CD4-positive, alpha-beta T cell treated with Interleukin-6 for 4 hours (primary cell): Measurements from ENCODE around the gene SRP68.
A peak's percentile ranks its signal among the peaks of the same experiment; 100 is the strongest.
"Not testable (repeated sequence)": the region's sequence is repeated elsewhere in the genome, so short reads cannot be mapped to it uniquely, and the experiment has no call there.

ENCODE experiments used
- DNase-seq: peaks from one replicate; pipeline ENCODE4 v3.0.0-alpha.2; 2020; ENCODE audit warnings: mixed read lengths

The SRP68 gene

GRCh38 chr17:76076765-76077583 is 4.7 kb upstream of the SRP68 start:
- DNase-seq, result peak; percentile 55

- no peak for DNase-seq
Observed at GRCh38 chr17:76076146-76076764, 3.9 kb upstream of the SRP68 start.

GRCh38 chr17:76075364-76076145 is 3.2 kb upstream of the SRP68 start:
- DNase-seq, result peak; percentile 31

DNA sequence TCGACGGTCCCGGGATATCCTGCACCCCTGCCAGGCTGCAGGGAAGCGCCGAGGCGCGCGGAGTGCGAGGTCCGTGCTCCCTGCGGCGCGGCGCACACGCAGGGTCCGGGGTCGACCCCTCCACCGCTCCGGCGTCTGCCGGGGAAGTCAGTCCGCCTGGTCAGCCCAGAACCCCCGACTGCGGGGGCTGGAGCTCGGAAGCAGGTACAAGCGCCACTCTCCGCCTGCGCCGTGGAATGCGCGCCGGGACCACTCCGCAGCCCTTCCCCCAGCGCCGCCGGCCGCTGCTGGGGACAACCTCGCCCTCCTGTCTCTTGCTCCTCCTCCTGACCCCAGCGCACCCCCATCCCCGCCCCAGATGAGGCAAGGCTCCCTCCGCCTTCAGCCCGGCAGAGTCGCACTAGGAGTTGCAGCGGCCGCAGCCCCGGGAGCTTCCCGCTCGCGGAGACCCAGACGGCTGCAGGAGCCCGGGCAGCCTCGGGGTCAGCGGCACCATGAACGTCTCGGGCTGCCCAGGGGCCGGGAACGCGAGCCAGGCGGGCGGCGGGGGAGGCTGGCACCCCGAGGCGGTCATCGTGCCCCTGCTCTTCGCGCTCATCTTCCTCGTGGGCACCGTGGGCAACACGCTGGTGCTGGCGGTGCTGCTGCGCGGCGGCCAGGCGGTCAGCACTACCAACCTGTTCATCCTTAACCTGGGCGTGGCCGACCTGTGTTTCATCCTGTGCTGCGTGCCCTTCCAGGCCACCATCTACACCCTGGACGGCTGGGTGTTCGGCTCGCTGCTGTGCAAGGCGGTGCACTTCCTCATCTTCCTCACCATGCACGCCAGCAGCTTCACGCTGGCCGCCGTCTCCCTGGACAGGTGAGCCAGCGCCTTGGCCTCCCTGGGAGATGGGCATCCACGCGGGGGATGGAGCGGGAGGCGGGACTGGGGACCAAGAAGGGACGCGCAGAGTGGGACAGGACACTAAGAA is 2.4 kb upstream of the SRP68 start, which contains the start of gene GALR2:
Gene GALR2 (plus strand): TSS at position 392 of the 974 bp plus-strand sequence. CDS start 103 bp downstream, at position 495.
- no peak for DNase-seq

- DNase-seq, result no peak
Observed at GRCh38 chr17:76071531-76072147, 678 bp downstream of the SRP68 start.

- no peak for DNase-seq
Observed at GRCh38 chr17:76065775-76066174, 6.5 kb downstream of the SRP68 start.

GRCh38 chr17:76063875-76064546 is 8.3 kb downstream of the SRP68 start:
- DNase-seq, result peak; percentile 55

DNA sequence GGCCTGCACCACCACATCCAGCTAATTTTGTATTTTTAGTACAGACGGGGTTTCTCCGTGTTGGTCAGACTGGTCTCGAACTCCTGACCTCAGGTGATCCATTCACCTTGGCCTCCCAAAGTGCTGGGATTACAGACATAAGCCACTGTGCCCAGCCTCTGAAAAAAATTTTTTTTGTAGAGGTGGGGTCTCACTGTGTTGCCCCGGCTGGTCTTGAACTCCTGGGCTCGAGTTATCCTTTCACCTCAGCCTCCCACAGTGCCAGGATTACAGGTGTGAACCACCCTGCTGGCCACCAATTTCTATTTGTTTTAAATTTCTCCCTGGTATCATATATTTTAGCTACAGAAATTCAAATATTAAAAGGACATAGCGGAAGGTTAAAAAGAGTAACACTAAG is 14.1 kb downstream of the SRP68 start:
- not testable (repeated sequence) for DNase-seq

- DNase-seq, result no peak
Observed at GRCh38 chr17:76056882-76057281, 15.4 kb downstream of the SRP68 start.

DNA sequence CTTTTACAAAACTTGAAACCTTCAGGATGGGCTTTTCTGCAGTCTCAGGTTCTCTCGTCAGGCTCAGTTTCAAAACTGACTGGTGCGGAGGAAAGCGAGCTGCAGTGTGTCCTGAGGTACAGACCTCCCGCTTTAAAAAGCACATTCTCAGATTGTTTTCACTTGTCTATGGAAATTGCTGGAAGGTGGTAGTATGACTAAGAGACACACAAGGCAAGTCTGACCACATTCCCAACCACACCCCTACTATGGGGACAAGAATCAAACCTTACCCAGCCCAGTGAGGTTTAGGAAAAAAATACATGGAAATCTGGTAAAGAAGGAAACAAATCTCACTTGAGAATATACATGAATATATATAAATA is 18.2 kb downstream of the SRP68 start:
- DNase-seq, result no peak

DNA sequence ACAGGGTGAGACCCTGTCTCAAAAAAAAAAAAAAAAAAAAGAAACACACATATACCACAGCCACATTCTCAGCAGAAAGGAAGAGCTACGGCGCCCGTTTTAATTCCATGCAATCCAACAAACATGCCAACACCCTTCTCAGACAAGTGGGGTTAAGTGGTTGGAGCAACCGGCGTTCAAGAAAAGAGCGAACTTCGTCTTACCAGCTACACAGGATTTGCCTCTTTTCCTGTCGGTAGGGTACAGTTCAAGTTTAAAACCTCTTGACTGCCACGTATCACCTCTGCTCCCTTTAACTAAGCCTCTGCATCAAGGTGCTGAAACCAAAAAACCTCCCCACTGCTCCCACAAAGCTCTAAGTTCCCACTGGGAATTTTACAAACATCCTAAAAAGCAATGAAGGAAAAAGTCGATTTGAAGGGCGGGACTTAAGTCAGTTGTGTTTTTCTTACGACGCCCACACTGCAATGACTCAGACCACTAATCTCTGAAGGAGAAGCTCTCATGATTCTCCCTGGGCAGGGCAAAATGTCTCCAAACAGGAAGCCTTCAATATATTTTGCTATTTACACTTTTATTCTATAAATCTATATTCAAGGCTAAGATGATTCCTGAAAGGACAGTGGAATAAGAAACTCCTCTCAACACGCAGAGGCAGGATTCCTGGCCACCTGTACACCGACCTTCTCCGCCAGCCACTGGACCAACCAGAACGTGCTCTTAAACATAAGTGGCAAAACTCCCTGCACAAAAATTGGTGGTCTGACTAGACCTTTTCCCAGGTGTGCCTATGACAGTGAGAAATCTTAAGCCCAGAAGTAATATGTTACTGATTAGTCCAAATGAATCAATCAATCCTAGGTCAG is 18.8 kb downstream of the SRP68 start:
- no peak for DNase-seq

GRCh38 chr17:76051561-76051960 is 20.8 kb downstream of the SRP68 start:
- no peak for DNase-seq

DNA sequence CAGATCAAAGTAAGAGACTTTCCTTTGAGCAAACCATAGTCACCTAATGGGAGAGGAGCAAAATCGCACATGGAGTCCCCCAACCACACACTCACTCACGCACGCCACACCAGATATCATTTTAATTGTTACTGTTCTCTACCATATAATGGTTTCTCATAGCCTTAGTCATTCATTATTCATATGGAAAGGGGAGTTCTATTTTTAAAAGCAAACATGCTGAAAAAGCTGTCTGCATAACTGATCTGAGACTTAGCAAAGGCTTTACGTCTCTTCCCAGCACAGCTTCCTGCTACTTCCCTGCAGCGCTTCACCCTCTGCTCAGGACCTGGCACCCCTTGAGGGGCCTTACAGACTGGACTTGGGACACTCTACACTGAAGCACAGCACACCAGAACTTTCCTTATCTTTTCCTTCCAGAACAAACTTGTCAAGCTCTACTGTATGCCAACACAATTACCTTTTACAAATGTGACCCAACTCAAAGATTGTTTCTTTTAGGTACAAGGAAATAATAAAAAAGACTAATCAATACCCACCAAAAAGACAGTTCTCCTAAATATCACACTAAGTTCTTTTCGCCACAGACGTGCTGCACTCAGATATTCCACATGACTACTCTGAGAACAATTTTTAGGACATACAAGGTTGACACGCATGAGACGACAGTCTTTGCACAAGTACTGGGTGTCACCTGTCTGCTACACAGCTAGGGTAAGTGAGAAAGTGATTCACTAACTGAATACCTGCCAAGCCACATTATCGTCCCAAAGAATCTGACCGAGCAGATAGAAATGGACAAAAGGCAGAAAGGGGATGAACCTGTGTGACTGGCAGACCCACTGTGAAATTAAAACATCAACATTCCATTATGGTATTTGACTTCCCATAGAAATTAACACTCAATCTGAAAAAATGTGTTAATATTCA is 21.5 kb downstream of the SRP68 start:
- DNase-seq, result no peak

DNA sequence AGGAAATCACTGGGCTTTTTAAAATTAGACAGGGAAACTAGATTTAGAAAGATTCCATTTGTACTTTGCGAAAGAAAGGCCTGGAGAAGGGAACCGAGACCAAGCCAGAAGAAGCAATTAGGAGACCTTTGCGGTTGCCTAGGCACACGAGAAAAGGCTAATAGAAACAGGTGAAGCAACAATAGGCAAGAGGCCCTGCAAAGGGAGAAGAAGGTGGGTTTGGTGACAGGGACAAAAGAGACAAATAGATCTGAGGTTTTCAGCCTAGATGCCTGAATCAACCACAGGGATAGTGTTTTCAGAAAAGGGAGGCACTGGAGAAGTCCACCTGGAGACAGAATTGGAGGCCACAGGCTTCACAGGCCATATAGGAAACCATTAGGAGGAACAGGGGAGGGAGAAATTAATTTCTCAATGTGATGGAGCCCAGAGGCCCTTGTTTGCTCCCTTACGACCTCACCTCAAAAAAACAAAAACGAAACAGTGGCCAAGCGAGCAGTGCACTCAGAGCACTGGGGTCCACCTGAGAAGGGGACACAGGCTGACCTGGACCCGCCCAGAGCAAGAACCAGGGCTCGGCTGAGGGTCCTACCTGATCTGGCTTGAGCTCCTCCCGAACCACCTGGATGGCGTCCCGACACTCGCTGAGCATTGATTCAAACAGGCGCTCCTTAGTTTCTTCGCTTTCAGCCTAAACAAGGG is 22.3 kb downstream of the SRP68 start:
- DNase-seq, result no peak

DNA sequence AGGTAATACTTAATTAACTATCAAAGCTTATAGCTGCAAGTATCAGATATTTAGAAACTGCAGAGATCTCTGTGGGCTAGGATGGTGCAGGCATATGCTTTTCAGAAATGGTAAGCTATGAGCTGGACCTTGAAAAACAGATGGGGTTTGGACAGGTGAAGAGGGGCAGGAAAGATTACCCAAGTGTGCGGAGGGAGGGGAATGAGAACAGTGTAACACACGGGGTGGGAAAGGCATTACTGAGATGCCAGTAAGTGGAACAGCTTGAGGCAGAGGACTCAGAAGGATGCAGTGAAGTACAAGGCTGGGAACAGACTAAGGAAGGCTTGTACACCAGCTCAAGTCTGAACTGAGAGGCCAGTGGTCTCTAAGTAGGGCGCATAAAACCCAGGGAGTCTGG is 23.1 kb downstream of the SRP68 start:
- no peak for DNase-seq

DNA sequence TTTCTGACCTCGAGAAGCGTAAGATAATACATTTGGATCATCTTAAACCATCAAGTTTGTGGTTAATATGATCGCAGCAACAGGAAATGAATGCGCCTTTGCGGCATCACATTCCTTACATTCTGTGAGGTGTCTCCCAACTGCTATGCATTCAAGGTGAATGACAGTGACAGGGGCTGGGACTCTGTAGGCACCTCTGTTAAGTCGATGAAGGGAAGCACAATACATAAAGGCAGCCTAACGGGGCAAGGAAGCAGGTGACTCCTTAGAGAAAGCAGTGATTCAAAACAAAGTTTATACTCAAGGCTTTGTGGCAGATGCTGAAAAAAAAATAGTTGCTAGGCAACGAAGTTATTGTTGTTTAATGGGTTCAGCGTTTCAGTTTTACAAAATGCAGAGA is 23.6 kb downstream of the SRP68 start:
- DNase-seq, result no peak

DNA sequence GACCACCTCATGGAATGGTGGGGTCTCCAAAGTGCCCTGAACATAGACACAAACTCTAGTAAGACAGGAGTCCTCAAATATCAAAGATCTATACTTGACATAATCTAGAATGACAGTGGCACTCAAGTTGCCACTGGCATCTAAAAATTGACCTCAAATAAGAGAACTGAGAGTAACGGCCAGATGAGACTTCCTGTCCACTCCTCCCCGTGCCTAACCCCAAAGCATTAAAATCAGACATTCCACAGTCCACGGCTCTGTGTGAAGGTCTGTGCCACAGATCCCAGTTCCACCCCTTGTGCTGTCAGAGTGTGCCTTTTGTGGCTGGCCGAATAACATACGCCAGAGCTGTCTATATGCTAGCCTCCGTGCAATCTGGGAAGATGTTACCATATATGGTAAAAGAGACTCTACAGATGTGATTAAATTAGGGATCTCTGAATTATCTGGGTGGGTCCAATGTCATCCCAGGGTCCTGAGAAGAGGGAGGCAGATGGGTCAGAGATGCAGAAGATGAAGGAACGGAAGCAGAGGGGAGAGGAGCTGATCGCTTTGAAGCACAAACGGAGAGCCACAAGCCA is 24.2 kb downstream of the SRP68 start:
- DNase-seq, result no peak

- DNase-seq, result no peak
Observed at GRCh38 chr17:76046064-76046463, 26.3 kb downstream of the SRP68 start.
